Transverse colon (tissue), 4 donors: ENCODE results near the gene TRAF7. TPM values are rescaled to one million over a fixed set of nuclear protein-coding genes. Genes with fewer than 3 reads are reported as not detected.
A peak's percentile ranks its signal among the peaks of the same experiment; 100 is the strongest.

ENCODE experiments used
- DNase-seq: peaks from one replicate; pipeline ENCODE4 v3.0.0-alpha.2; 2019
- H3K27ac ChIP-seq, 4 donors: fragments of 200-600 bp; sonication (generic); 2 replicates each; pipeline ENCODE4 v1.5.1; 2016 to 2018; ENCODE audit warnings: inconsistent platforms in 4 of 4
- H3K27me3 ChIP-seq: fragments of 200-600 bp; sonication (generic); 2 replicates; pipeline ENCODE4 v1.5.1; 2017; ENCODE audit warnings: inconsistent platforms
- H3K36me3 ChIP-seq, 4 donors: fragments of 200-600 bp; sonication (generic); 2 replicates each; pipeline ENCODE4 v1.5.1; 2017 to 2019; ENCODE audit warnings: inconsistent platforms in 4 of 4
- H3K4me1 ChIP-seq, 4 donors: fragments of 200-600 bp; sonication (generic); 2 replicates each; pipeline ENCODE4 v1.5.1; 2017 to 2020; ENCODE audit warnings: inconsistent platforms in 4 of 4
- H3K4me3 ChIP-seq, 4 donors: fragments of 200-600 bp; sonication (generic); 1 replicate in 1 of 4; 2 replicates in 3 of 4; pipeline versions ENCODE4 v1.5.1 to v1.6.1; 2017 to 2019; ENCODE audit warnings: inconsistent platforms in 4 of 4
- H3K9me3 ChIP-seq, 2 donors: fragments of 200-600 bp; sonication (generic); 2 replicates each; pipeline ENCODE4 v1.5.1; 2017 to 2019; ENCODE audit warnings: inconsistent platforms in 2 of 2
- EP300 ChIP-seq: sonication (generic); formaldehyde crosslinking; IDR thresholded peaks from one replicate; pipeline ENCODE4 v1.6.1; 2017; ENCODE audit warnings: antibody characterized with exemption, low read depth
- POLR2A ChIP-seq: fragments of 450-650 bp; IDR thresholded peaks from one replicate; pipeline ENCODE4 v1.6.1; 2016; ENCODE audit warnings: antibody characterized with exemption, mild to moderate bottlenecking, moderate library complexity
- POLR2AphosphoS5 ChIP-seq, 3 donors: sonication (generic); formaldehyde crosslinking; IDR thresholded peaks; one replicate each; pipeline ENCODE4 v1.6.1; 2016; ENCODE audit warnings: antibody characterized with exemption in 3 of 3
- WGBS, 2 donors: methylation state at CpG; one replicate each; pipeline ENCODE4 v1.1.5; 2018; ENCODE audit warnings: low coverage in 1 of 2; 5-methylcytosine and 5-hydroxymethylcytosine counted together
- in situ Hi-C, 4 donors: fragments of 200-750 bp; cut with MboI; loops; one replicate each; pipeline versions ENCODE4 v1.15.0 to v1.15.1; 2017; ENCODE audit warnings: low sequenced_read_pairs in 3 of 4, low pct_ligation_motif_present in 1 of 4, low pct_unique_long_range_greater_than_20kb in 1 of 4
- intact Hi-C: fragments of 100-400 bp; cut with DNase I; formaldehyde crosslinking; loops from one replicate; pipeline ENCODE4 v1.15.1; 2023; ENCODE audit warnings: low total_unique reads
- total RNA-seq, 4 donors: library from RNA; depleted of rRNA; stranded (reverse); fragments of >200 nt; gene quantifications; one replicate each; pipeline ENCODE4 v1.1.0, GENCODE V29; 2016
- TF ChIP-seq, protein P1 (sequence below), 5 experiments: fragments of 200-600 bp in 3 of 5; fragments of 450-650 bp in 2 of 5; sonication (generic) in 3 of 5; IDR thresholded peaks; 1 replicate in 2 of 5; 2 replicates in 3 of 5; pipeline ENCODE4 v1.5.1; 2016 to 2017; ENCODE audit warnings: antibody characterized with exemption in 5 of 5, inconsistent platforms in 3 of 5, mild to moderate bottlenecking in 2 of 5, moderate library complexity in 1 of 5

The TRAF7 gene
- total RNA-seq, 4 donors from 2014 or later = 43.4 to 80.4 (median 63.0) TPM

DNA sequence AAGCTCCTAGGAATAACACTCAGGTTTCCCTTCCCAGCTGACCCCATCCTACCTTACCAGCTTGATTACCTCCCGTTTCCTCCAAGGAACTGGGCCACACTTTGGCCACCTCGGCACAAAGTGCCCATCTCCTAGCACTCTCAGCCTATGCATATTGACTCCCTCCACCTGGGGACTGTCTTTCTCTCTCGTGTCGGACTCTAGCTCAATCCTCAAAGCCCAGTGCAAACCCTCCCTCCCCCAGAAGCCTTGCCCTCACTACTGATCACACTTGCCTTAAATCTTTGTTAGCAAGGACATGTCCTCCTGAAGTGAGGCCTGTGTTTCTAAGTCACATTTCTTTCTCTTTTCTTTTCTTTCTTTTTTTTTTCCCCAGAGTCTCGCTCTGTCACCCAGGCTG is 9.7 kb upstream of the TRAF7 start:
- 84 to 100% methylated on average over 1 to 5 of the region's 5 CpGs for WGBS, 2 donors
- intact Hi-C loops = no loop called here
- no peak overlapping the region for H3K27ac ChIP-seq
- DNase-seq = no peak
- H3K4me3 ChIP-seq = no peak overlapping the region
- no peaks in the 10 kb centered on the region for H3K27me3 ChIP-seq
- in situ Hi-C loops = loop anchor here (10.0 to 25.0 kb wide), 3 partner anchors 121 to 134 kb away; partner anchors contain the start of genes NHERF2 (in 2 of the 4), NPW (in 2 of the 4) and ZNF598 (in 1 of the 4)
- no peaks in the 10 kb centered on the region for H3K36me3 ChIP-seq
- no peaks in the 10 kb centered on the region for H3K9me3 ChIP-seq
- TF ChIP-seq POLR2A (no peak), EP300 (no peak)
- TF ChIP-seq, protein P1, sequence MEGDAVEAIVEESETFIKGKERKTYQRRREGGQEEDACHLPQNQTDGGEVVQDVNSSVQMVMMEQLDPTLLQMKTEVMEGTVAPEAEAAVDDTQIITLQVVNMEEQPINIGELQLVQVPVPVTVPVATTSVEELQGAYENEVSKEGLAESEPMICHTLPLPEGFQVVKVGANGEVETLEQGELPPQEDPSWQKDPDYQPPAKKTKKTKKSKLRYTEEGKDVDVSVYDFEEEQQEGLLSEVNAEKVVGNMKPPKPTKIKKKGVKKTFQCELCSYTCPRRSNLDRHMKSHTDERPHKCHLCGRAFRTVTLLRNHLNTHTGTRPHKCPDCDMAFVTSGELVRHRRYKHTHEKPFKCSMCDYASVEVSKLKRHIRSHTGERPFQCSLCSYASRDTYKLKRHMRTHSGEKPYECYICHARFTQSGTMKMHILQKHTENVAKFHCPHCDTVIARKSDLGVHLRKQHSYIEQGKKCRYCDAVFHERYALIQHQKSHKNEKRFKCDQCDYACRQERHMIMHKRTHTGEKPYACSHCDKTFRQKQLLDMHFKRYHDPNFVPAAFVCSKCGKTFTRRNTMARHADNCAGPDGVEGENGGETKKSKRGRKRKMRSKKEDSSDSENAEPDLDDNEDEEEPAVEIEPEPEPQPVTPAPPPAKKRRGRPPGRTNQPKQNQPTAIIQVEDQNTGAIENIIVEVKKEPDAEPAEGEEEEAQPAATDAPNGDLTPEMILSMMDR (IDR thresholded peaks at IDR 0.05) = no peak
- H3K4me1 ChIP-seq = peaks cover 18 to 36% (median 29%) of the 10 kb centered on the region in 4 donors

DNA sequence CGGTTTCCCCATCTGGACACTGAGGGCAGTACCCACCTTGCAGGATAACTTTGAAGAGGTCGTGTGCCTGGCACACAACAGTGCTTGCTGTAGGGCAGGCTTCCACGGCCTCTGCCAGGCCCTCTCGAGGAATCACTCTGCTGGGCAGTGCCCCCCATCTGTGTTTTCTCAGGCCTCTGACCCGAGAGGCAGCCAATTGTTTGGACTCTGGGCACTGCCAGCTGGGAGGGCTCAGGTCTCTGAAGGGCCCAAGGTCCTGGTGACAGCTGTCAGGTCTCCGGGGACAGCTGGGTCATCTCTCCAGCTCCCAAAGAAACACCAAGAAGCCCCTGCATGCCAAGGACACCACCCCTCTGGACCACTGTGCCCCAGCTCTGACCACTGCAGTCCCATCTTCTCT is 8.2 kb upstream of the TRAF7 start:
- H3K4me3 ChIP-seq = no peak overlapping the region
- H3K27ac ChIP-seq = peak overlapping the region; percentile 80 to 94 (median 82)
- no peak for DNase-seq
- H3K36me3 ChIP-seq = no peaks in the 10 kb centered on the region
- WGBS, 2 donors = 64% methylated on average over 6 of the region's 6 CpGs; no CpG with 5 or more reads in 1 of the 2 donors
- intact Hi-C loops = no loop called here
- H3K27me3 ChIP-seq = no peaks in the 10 kb centered on the region
- in situ Hi-C loops = loop anchor here (10.0 to 25.0 kb wide), 3 partner anchors 123 to 135 kb away; partner anchors contain the start of genes NHERF2 (in 2 of the 4), NPW (in 2 of the 4) and ZNF598 (in 1 of the 4)
- TF ChIP-seq POLR2AphosphoS5 (IDR thresholded peaks at IDR 0.05) (no peak), EP300 (no peak), POLR2A (no peak)
- TF ChIP-seq, protein P1 (IDR thresholded peaks at IDR 0.05) = no peak
- no peaks in the 10 kb centered on the region for H3K9me3 ChIP-seq
- peaks cover 33 to 49% (median 44%) of the 10 kb centered on the region in 4 donors for H3K4me1 ChIP-seq

- Histone ChIP-seq H3K4me3 (peak within 1 kb of the TSS; percentile 20 to 64 (median 43)), H3K27ac (peak within 1 kb of the TSS; percentile 80 to 94 (median 82)), H3K27me3 (no peaks in the 10 kb centered on the region), H3K36me3 (no peaks in the 10 kb centered on the region), H3K4me1 (peaks cover 39 to 56% (median 51%) of the 10 kb centered on the region in 4 donors), H3K9me3 (no peaks in the 10 kb centered on the region)
- WGBS, 2 donors = 5% methylated on average over 17 of the region's 55 CpGs; no CpG with 5 or more reads in 1 of the 2 donors
- no peak for TF ChIP-seq EP300
- TF ChIP-seq POLR2AphosphoS5 (IDR thresholded peaks at IDR 0.05) = peak; percentile 55 to 74 (median 64)
- TF ChIP-seq POLR2A = peak; percentile 67
- TF ChIP-seq, protein P1 (IDR thresholded peaks at IDR 0.05) = no peak
- intact Hi-C loops (no loop called here), in situ Hi-C loops (loop anchor here (10.0 to 25.0 kb wide), 3 partner anchors 123 to 136 kb away; partner anchors contain the start of genes NHERF2 (in 2 of the 4), NPW (in 2 of the 4) and ZNF598 (in 1 of the 4))
- DNase-seq = peak; percentile 91
Measured at GRCh38 chr16:2147981-2148671, 7.5 kb upstream of the TRAF7 start, which contains the start of gene RAB26. RAB26 (plus strand) TSS chr16:2148625; CDS start chr16:2148784, 159 bp downstream.
